Measurements from ENCODE around the gene TSPAN18.

Gene TSPAN18

GRCh38 chr11:44684859-44685281 lies 41.9 kb upstream of the TSPAN18 start:
- H3F3A ChIP-seq (ENCODE audit: control insufficient read depth, insufficient read depth): no peaks in the 10 kb centered on the region
- H4K20me1 ChIP-seq (ENCODE audit: control insufficient read depth, insufficient read depth, low read depth, low read length): no peaks in the 10 kb centered on the region
- H3K4me1 ChIP-seq (ENCODE audit: control insufficient read depth, low read length): no peaks in the 10 kb centered on the region
- TF ChIP-seq EZH2phosphoT487 (IDR thresholded peaks at IDR 0.05; ENCODE audit: borderline replicate concordance, low read length) (no peak), CTCF (IDR thresholded peaks at IDR 0.05; ENCODE audit: low read depth, low read length, poor library complexity, severe bottlenecking) (no peak)
- H3K36me3 ChIP-seq (ENCODE audit: control insufficient read depth, low read length): no peaks in the 10 kb centered on the region
- no peak overlapping the region for H3K4me3 ChIP-seq (ENCODE audit: low read length)
- no peak overlapping the region for H3K27ac ChIP-seq (ENCODE audit: low read depth, low read length)
- no peaks in the 10 kb centered on the region for H3K9me2 ChIP-seq (replicated peaks; ENCODE audit: control insufficient read depth, low read length)
- H3K79me2 ChIP-seq (ENCODE audit: control insufficient read depth, low read length): no peaks in the 10 kb centered on the region
- no peak overlapping the region for H3K4me2 ChIP-seq (ENCODE audit: low read length)
- no peaks in the 10 kb centered on the region for H3K9me3 ChIP-seq (ENCODE audit: control insufficient read depth, insufficient read depth, low read length)
- 0 out of 2 replicates have a peak, but pooled peaks cover 8% of the 10 kb centered on the region for H3K27me3 ChIP-seq (ENCODE audit: control insufficient read depth, low read length)

GRCh38 chr11:44687388-44687787 lies 39.4 kb upstream of the TSPAN18 start:
- H3K4me1 ChIP-seq (ENCODE audit: control insufficient read depth, low read length): no peaks in the 10 kb centered on the region
- TF ChIP-seq EZH2phosphoT487 (IDR thresholded peaks at IDR 0.05; ENCODE audit: borderline replicate concordance, low read length) (no peak), CTCF (IDR thresholded peaks at IDR 0.05; ENCODE audit: low read depth, low read length, poor library complexity, severe bottlenecking) (no peak)
- no peaks in the 10 kb centered on the region for H3K79me2 ChIP-seq (ENCODE audit: control insufficient read depth, low read length)
- H3F3A ChIP-seq (ENCODE audit: control insufficient read depth, insufficient read depth): no peaks in the 10 kb centered on the region
- no peak overlapping the region for H3K4me2 ChIP-seq (ENCODE audit: low read length)
- no peaks in the 10 kb centered on the region for H3K9me2 ChIP-seq (replicated peaks; ENCODE audit: control insufficient read depth, low read length)
- H4K20me1 ChIP-seq (ENCODE audit: control insufficient read depth, insufficient read depth, low read depth, low read length): no peaks in the 10 kb centered on the region
- H3K27ac ChIP-seq (ENCODE audit: low read depth, low read length): no peak overlapping the region
- peaks cover 10% of the 10 kb centered on the region; the same call in 1 of the 2 replicates for H3K27me3 ChIP-seq (ENCODE audit: control insufficient read depth, low read length)
- no peaks in the 10 kb centered on the region for H3K36me3 ChIP-seq (ENCODE audit: control insufficient read depth, low read length)
- no peak overlapping the region for H3K4me3 ChIP-seq (ENCODE audit: low read length)
- H3K9me3 ChIP-seq (ENCODE audit: control insufficient read depth, insufficient read depth, low read length): no peaks in the 10 kb centered on the region

- Histone ChIP-seq H3K4me3 (ENCODE audit: low read length) (no peak overlapping the region), H4K20me1 (ENCODE audit: control insufficient read depth, insufficient read depth, low read depth, low read length) (no peaks in the 10 kb centered on the region), H3K9me2 (replicated peaks; ENCODE audit: control insufficient read depth, low read length) (no peaks in the 10 kb centered on the region), H3K4me2 (ENCODE audit: low read length) (no peak overlapping the region), H3K79me2 (ENCODE audit: control insufficient read depth, low read length) (no peaks in the 10 kb centered on the region), H3K36me3 (ENCODE audit: control insufficient read depth, low read length) (no peaks in the 10 kb centered on the region), H3K27ac (ENCODE audit: low read depth, low read length) (no peak overlapping the region), H3F3A (ENCODE audit: control insufficient read depth, insufficient read depth) (no peaks in the 10 kb centered on the region), H3K27me3 (ENCODE audit: control insufficient read depth, low read length) (peaks cover 10% of the 10 kb centered on the region; the same call in 1 of the 2 replicates), H3K9me3 (ENCODE audit: control insufficient read depth, insufficient read depth, low read length) (no peaks in the 10 kb centered on the region), H3K4me1 (ENCODE audit: control insufficient read depth, low read length) (no peaks in the 10 kb centered on the region)
- no peak for TF ChIP-seq CTCF (IDR thresholded peaks at IDR 0.05; ENCODE audit: low read depth, low read length, poor library complexity, severe bottlenecking)
- no peak for TF ChIP-seq EZH2phosphoT487 (IDR thresholded peaks at IDR 0.05; ENCODE audit: borderline replicate concordance, low read length)
Observed at GRCh38 chr11:44689265-44689664, 37.5 kb upstream of the TSPAN18 start.

All from DOHH2 (cell line).